ENCODE results near the gene WSCD2.

WSCD2 gene

DNA sequence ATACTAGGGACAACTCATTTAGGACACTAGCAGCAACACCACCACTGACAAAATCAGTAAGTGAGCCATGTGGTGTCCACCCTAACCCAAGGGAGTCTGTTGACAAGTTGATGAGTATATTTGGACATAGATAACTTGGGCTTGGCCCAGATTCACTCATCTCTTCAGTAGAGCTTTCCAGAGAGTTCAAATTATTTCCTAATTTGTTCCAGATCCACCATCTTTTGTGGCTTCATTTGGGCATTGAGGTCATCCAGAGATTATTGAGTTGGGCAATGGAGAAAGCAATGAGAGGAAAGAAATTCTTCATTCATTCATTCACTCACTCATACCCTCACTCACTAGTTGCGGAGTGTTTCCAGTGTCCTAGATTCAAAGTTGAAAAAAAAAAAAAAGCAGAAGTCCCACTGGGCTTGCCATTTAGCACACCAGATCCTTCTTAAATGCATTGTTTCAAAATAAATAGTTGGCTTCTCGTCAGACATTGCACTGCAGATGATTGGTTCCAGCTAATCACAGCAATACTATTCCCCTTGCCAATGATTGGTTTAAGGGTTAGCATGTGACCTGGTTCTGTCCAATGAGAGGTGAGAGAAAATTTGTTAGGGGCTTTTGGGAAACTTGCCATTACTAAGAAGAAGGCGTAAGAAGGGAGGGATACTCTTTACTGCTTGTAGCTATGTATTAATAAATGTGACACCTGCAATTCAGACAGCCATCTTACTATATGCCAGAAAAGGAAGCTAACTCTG is 31.8 kb upstream of the WSCD2 start:
- DNase-seq (ENCODE audit: extremely low spot score) = no peak
- ChIA-PET CTCF (no interaction called here), POLR2A (no interaction called here)
- TF ChIP-seq FOXM1 (IDR thresholded peaks at IDR 0.05; ENCODE audit: borderline replicate concordance) = no peak
- TF ChIP-seq TARDBP (IDR thresholded peaks at IDR 0.05) = no peak
- TF ChIP-seq HDGF (IDR thresholded peaks at IDR 0.05; ENCODE audit: borderline replicate concordance) = no peak
- no peak for TF ChIP-seq ARNT (IDR thresholded peaks at IDR 0.05)

DNA sequence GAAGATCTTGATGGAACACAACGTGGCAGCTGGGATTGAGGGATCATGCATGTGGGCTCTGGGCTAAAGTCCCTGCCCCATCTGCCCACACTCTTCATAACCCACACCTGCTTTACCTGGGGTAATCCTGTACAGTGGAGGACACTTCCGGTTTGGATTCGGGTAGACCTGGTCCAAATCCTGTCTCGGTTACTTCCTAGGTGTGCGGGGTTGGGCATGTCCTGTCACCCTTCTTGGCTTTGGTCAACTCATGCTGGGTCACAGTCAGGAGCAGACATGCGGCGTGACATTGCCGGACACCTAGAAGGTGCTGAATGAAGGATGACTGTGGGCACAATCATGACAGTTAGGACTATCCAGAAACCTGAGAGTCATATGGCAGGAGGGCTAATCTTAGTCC is 30.7 kb upstream of the WSCD2 start:
- POLR2A ChIA-PET = no interaction called here
- DNase-seq (ENCODE audit: extremely low spot score) = no peak
- no peak for TF ChIP-seq SUZ12 (IDR thresholded peaks at IDR 0.05)
- no peak for TF ChIP-seq L3MBTL2 (conservative IDR thresholded peaks at IDR 0.05)
- no peak for TF ChIP-seq FOXM1 (IDR thresholded peaks at IDR 0.05; ENCODE audit: borderline replicate concordance)
- CTCF ChIA-PET = no interaction called here

DNA sequence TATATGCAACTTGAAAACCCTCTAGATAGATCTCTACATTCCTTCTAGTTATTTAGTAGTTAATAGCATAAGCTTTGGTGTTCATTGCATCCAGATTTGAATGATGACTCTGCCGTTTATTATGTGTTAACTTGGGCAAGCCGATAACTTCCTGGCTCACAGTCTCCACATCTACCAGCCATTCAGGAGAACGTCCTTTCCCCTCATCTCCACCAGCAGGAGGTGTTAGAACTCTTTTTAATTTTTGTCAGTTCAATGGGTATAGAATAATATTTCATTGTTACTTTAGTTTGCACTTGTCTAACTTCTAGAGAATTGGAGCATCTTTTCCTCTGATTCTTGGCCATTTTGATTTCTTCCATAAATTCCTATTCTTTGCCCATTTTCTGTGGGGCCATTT is 30.0 kb upstream of the WSCD2 start:
- no peak for DNase-seq (ENCODE audit: extremely low spot score)
- CTCF ChIA-PET = no interaction called here
- POLR2A ChIA-PET = no interaction called here
- TF ChIP-seq FOXM1 (IDR thresholded peaks at IDR 0.05; ENCODE audit: borderline replicate concordance) = no peak
- TF ChIP-seq LEF1 (IDR thresholded peaks at IDR 0.05; ENCODE audit: borderline replicate concordance) = no peak
- TF ChIP-seq TARDBP (IDR thresholded peaks at IDR 0.05) = no peak
- no peak for TF ChIP-seq NFRKB (IDR thresholded peaks at IDR 0.05)
- TF ChIP-seq BHLHE40 (IDR thresholded peaks at IDR 0.05; ENCODE audit: borderline replicate concordance) = no peak
- TF ChIP-seq SUZ12 (IDR thresholded peaks at IDR 0.05) = no peak
- TF ChIP-seq, protein P1, sequence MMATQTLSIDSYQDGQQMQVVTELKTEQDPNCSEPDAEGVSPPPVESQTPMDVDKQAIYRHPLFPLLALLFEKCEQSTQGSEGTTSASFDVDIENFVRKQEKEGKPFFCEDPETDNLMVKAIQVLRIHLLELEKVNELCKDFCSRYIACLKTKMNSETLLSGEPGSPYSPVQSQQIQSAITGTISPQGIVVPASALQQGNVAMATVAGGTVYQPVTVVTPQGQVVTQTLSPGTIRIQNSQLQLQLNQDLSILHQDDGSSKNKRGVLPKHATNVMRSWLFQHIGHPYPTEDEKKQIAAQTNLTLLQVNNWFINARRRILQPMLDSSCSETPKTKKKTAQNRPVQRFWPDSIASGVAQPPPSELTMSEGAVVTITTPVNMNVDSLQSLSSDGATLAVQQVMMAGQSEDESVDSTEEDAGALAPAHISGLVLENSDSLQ (IDR thresholded peaks at IDR 0.05) = no peak
- TF ChIP-seq FOXK2 (IDR thresholded peaks at IDR 0.05) = no peak
- no peak for TF ChIP-seq CTBP1 (IDR thresholded peaks at IDR 0.05; ENCODE audit: borderline replicate concordance)
- no peak for TF ChIP-seq ZNF384 (IDR thresholded peaks at IDR 0.05)
- TF ChIP-seq FOXA1 (IDR thresholded peaks at IDR 0.05) = no peak
- no peak for TF ChIP-seq ARNT (IDR thresholded peaks at IDR 0.05)
- no peak for TF ChIP-seq SP1 (IDR thresholded peaks at IDR 0.05)
- no peak for TF ChIP-seq ELF4 (IDR thresholded peaks at IDR 0.05)
- no peak for TF ChIP-seq L3MBTL2 (conservative IDR thresholded peaks at IDR 0.05)

DNA sequence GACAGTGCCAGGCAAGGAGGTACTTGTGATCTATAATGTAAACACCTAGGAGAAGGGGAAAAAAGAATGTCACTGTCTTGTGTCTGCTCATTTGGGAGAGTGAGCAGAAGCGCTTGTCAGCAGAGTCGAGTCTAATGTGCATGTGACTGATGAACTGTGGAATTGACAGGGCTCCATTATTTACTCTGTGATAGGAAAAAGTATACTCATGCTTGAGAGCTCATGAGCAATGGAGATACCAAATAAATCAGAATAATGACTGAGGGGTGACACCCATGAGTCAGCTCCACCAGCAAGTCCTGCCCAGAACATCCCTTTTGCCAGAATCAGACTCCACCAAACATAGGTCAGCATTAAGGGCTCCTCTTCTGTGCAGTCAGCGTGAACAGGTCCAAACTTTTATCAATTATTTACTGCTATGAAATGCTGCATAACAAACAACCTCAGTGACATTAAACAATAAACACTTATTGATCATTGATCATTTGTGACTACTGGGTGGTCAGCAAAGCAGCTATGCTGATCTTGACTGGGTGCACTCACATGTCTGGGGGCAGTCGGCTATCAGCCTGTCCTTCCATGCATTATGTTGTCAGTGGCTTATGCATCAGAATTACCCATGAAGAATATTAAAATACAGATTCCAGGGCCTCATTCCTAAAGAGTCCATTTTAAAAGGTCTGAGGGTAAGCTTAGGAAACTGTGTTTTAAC is 29.2 kb upstream of the WSCD2 start:
- TF ChIP-seq ZNF384 (IDR thresholded peaks at IDR 0.05) = no peak
- no peak for TF ChIP-seq L3MBTL2 (conservative IDR thresholded peaks at IDR 0.05)
- TF ChIP-seq, protein P1 (IDR thresholded peaks at IDR 0.05) = no peak
- TF ChIP-seq TARDBP (IDR thresholded peaks at IDR 0.05) = no peak
- TF ChIP-seq ELF4 (IDR thresholded peaks at IDR 0.05) = no peak
- TF ChIP-seq BHLHE40 (IDR thresholded peaks at IDR 0.05; ENCODE audit: borderline replicate concordance) = no peak
- no peak for TF ChIP-seq NFRKB (IDR thresholded peaks at IDR 0.05)
- no peak for DNase-seq (ENCODE audit: extremely low spot score)
- CTCF ChIA-PET = no interaction called here
- POLR2A ChIA-PET = no interaction called here

DNA sequence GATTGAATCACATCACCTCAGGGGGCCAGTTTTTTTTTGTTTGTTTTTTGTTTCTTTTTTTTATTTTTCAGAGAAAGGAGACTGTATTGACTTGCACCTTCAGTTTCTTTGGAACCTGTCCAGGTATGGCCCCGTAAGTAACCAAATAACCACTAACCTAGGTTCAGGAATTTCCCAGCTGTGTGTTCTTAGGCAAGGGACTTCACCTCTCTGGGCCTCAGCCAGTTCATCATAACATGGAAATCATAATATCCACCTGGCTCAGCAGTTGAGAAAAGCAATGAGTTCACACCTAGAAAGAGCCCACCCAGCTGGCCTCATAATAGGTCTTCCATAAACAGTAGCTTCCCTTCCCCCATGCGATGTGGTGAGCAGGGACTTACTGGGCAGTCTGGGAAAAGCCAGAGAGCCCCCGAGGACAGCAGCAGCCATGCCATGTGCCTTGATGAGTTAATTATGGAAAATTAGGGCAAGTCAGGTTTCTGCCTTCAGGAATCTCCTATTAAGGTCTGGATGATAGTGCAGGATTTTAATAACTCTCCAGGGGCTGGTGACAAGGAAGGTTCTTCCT is 27.4 kb upstream of the WSCD2 start:
- DNase-seq (ENCODE audit: extremely low spot score) = no peak
- TF ChIP-seq BHLHE40 (IDR thresholded peaks at IDR 0.05; ENCODE audit: borderline replicate concordance) (no peak), SUZ12 (IDR thresholded peaks at IDR 0.05) (no peak), HDGF (IDR thresholded peaks at IDR 0.05; ENCODE audit: borderline replicate concordance) (no peak)
- TF ChIP-seq, protein P1 (IDR thresholded peaks at IDR 0.05) = no peak
- CTCF ChIA-PET = no interaction called here
- POLR2A ChIA-PET = no interaction called here

DNA sequence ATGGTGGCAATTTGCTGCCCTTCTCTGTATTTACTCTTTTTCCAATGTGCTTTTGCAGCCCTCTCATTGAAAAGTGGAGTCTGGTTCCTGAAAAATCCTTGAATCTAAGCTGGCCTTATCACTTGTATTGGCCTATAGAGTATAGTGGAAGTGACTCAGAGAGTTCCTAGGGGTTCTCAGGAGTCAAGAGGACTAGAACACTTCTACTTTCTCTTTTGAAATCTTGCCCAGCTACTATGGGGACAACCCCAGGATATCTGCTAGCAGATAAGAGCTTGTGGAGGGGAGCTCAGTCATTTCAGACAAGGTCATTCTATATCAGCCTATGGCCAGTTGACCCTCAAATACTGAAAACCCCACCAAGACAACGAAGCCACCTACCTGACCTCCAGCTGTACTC is 26.7 kb upstream of the WSCD2 start:
- ChIA-PET POLR2A (no interaction called here), CTCF (no interaction called here)
- no peak for DNase-seq (ENCODE audit: extremely low spot score)
- TF ChIP-seq LEF1 (IDR thresholded peaks at IDR 0.05; ENCODE audit: borderline replicate concordance) = no peak
- no peak for TF ChIP-seq TARDBP (IDR thresholded peaks at IDR 0.05)
- no peak for TF ChIP-seq ELF4 (IDR thresholded peaks at IDR 0.05)
- no peak for TF ChIP-seq FOXA1 (IDR thresholded peaks at IDR 0.05)
- no peak for TF ChIP-seq SP1 (IDR thresholded peaks at IDR 0.05)
- TF ChIP-seq NFRKB (IDR thresholded peaks at IDR 0.05) = no peak
- TF ChIP-seq L3MBTL2 (conservative IDR thresholded peaks at IDR 0.05) = no peak

DNA sequence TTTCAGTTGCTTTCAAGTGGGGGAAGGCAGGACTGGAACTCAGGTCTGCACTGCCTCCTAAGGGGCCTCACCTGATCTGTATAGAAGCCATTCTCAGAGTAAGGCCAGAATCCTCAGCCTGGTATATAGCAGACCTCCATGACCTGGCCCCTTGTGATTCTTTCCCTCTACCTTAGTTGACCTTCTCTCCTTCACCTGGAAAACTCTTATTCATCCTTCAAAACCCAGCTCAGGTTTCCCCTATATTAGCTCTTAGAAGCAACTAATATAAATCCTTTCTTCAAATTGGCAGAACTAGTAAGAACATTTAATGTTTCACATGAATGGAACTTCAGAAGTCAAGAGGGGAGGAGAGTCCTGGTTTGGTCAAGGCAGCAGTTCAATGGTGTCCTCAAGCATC is 26.0 kb upstream of the WSCD2 start:
- DNase-seq (ENCODE audit: extremely low spot score) = no peak
- TF ChIP-seq TARDBP (IDR thresholded peaks at IDR 0.05) (no peak), L3MBTL2 (conservative IDR thresholded peaks at IDR 0.05) (no peak), ARNT (IDR thresholded peaks at IDR 0.05) (no peak), BHLHE40 (IDR thresholded peaks at IDR 0.05; ENCODE audit: borderline replicate concordance) (no peak)
- TF ChIP-seq, protein P1 (IDR thresholded peaks at IDR 0.05) = no peak
- CTCF ChIA-PET = no interaction called here
- POLR2A ChIA-PET = no interaction called here

Measured in HEK293T (cell line).